H1 (cell line): ENCODE results near the gene GOLGA1. TPM values are rescaled to one million over a fixed set of nuclear protein-coding genes. Genes with fewer than 3 reads are reported as not detected.

Source experiments
- CTCF ChIA-PET: fragments of 300-600 bp; sonication (Branson Sonifier 250); formaldehyde crosslinking; loops from one replicate; lab custom pipeline; 2021; ENCODE audit not compliant: partially characterized antibody; lab: Charles Lee
- POLR2A ChIA-PET: fragments of 300-600 bp; sonication (Branson Sonifier 250); formaldehyde crosslinking; loops from one replicate; lab custom pipeline; 2021; ENCODE audit warnings: inconsistent platforms; ENCODE audit not compliant: partially characterized antibody; lab: Charles Lee
- DNase-seq, 2 experiments: peaks; one replicate each; pipeline versions ENCODE4 v3.0.0 to v3.0.0-alpha.2; 2010 to 2022; ENCODE audit warnings: low spot score in 2 of 2, low read depth in 1 of 2, mixed read lengths in 1 of 2
- FAIRE-seq: peaks from 2 replicates; lab custom pipeline; 2011; peaks lifted over from hg19 to GRCh38; lab: Jason Lieb, UNC
- H2AFZ ChIP-seq: 2 replicates; pipeline ENCODE4 v1.8.1; 2012; ENCODE audit warnings: low read length, inconsistent platforms
- H2AK5ac ChIP-seq: 2 replicates; pipeline ENCODE4 v1.6.1; 2013; ENCODE audit warnings: low read depth, low read length
- H2BK120ac ChIP-seq: replicated peaks from 2 replicates; pipeline ENCODE3; 2013; ENCODE audit warnings: low read depth, low read length, inconsistent platforms
- H2BK12ac ChIP-seq: 2 replicates; pipeline ENCODE4 v1.6.1; 2013; ENCODE audit warnings: low read depth, low read length
- H2BK15ac ChIP-seq: 2 replicates; pipeline ENCODE4 v1.6.1; 2013; ENCODE audit warnings: low read length
- H2BK20ac ChIP-seq: 2 replicates; pipeline ENCODE4 v1.6.1; 2013; ENCODE audit warnings: low read length
- H2BK5ac ChIP-seq: 2 replicates; pipeline ENCODE4 v1.6.1; 2013; ENCODE audit warnings: low read depth, low read length
- H3K14ac ChIP-seq: 2 replicates; pipeline ENCODE4 v1.6.1; 2013; ENCODE audit warnings: inconsistent platforms; ENCODE audit not compliant: insufficient read length
- H3K18ac ChIP-seq: 2 replicates; pipeline ENCODE4 v1.6.1; 2013; ENCODE audit warnings: low read length; ENCODE audit errors: extremely low read depth
- H3K23ac ChIP-seq: 2 replicates; pipeline ENCODE4 v1.6.1; 2013; ENCODE audit warnings: inconsistent platforms; ENCODE audit not compliant: insufficient read length
- H3K23me2 ChIP-seq: 2 replicates; pipeline ENCODE4 v1.6.1; 2013; ENCODE audit warnings: low read depth, low read length
- H3K27ac ChIP-seq: 2 replicates; pipeline ENCODE4 v1.6.1; 2011; ENCODE audit warnings: low read depth, low read length, inconsistent platforms
- H3K27me3 ChIP-seq, 4 experiments: replicated peaks in 1 of 4; 1 replicate in 1 of 4; 2 replicates in 3 of 4; pipeline versions ENCODE4 v1.6.1 to v1.8.1; 2011 to 2013; ENCODE audit warnings: low read length in 3 of 4, mild to moderate bottlenecking in 3 of 4, inconsistent platforms in 2 of 4, mixed read lengths in 2 of 4, moderate library complexity in 1 of 4; ENCODE audit not compliant: control insufficient read depth in 3 of 4, insufficient read depth in 3 of 4; ENCODE audit errors: extremely low read depth in 1 of 4
- H3K36me3 ChIP-seq, 4 experiments: 2 replicates each; pipeline versions ENCODE4 v1.6.1 to v1.8.1; 2011 to 2013; ENCODE audit warnings: mild to moderate bottlenecking in 4 of 4, low read length in 3 of 4, moderate library complexity in 2 of 4, control low read depth in 1 of 4, inconsistent platforms in 1 of 4; ENCODE audit not compliant: insufficient read depth in 4 of 4, control insufficient read depth in 2 of 4
- H3K4ac ChIP-seq: replicated peaks from 2 replicates; pipeline ENCODE3; 2013; ENCODE audit warnings: low read length, low read depth, mixed read lengths, inconsistent platforms; ENCODE audit not compliant: insufficient read length
- H3K4me1 ChIP-seq, 4 experiments: replicated peaks in 1 of 4; 1 replicate in 1 of 4; 2 replicates in 3 of 4; pipeline versions ENCODE4 v1.6.1 to v1.8.1; 2011 to 2013; ENCODE audit warnings: low read length in 3 of 4, inconsistent platforms in 2 of 4, mixed read lengths in 1 of 4; ENCODE audit not compliant: insufficient read depth in 4 of 4, control insufficient read depth in 3 of 4
- H3K4me2 ChIP-seq, 2 experiments: 2 replicates each; pipeline versions ENCODE4 v1.6.1 to v1.8.1; 2011 to 2013; ENCODE audit warnings: low read depth in 2 of 2, low read length in 2 of 2, control low read depth in 1 of 2, inconsistent platforms in 1 of 2, mild to moderate bottlenecking in 1 of 2; ENCODE audit not compliant: insufficient read depth in 1 of 2
- H3K4me3 ChIP-seq, 4 experiments: fragments of 200-600, 300-600 bp in 1 of 4; sonication (generic), shearing (Covaris generic), sonication (Bioruptor Twin) in 1 of 4; 2 replicates each; pipeline versions ENCODE4 v1.5.1 to v1.8.1; 2011 to 2016; ENCODE audit warnings: low read length in 4 of 4, low read depth in 3 of 4, control low read depth in 2 of 4, inconsistent platforms in 2 of 4, mild to moderate bottlenecking in 2 of 4, mixed read lengths in 1 of 4, moderate library complexity in 1 of 4; ENCODE audit not compliant: insufficient read depth in 2 of 4; ENCODE audit errors: extremely low read depth in 1 of 4
- H3K56ac ChIP-seq: replicated peaks from 2 replicates; pipeline ENCODE3; 2013; ENCODE audit warnings: low read depth, mild to moderate bottlenecking, mixed read lengths, low read length, inconsistent platforms; ENCODE audit not compliant: insufficient read length
- H3K79me1 ChIP-seq: 2 replicates; pipeline ENCODE4 v1.6.1; 2013; ENCODE audit warnings: low read depth, low read length, control low read depth
- H3K79me2 ChIP-seq, 2 experiments: 2 replicates each; pipeline versions ENCODE4 v1.6.1 to v1.8.1; 2012 to 2013; ENCODE audit warnings: low read length in 2 of 2, mild to moderate bottlenecking in 2 of 2, inconsistent platforms in 1 of 2; ENCODE audit not compliant: insufficient read depth in 2 of 2, control insufficient read depth in 1 of 2
- H3K9ac ChIP-seq, 4 experiments: replicated peaks in 1 of 4; 1 replicate in 1 of 4; 2 replicates in 3 of 4; pipeline versions ENCODE4 v1.6.1 to v1.8.1; 2011 to 2013; ENCODE audit warnings: low read depth in 3 of 4, low read length in 3 of 4, control low read depth in 2 of 4, mild to moderate bottlenecking in 2 of 4, moderate library complexity in 2 of 4, inconsistent platforms in 1 of 4; ENCODE audit errors: extremely low read depth in 1 of 4
- H3K9me3 ChIP-seq, 2 experiments: 2 replicates each; pipeline versions ENCODE4 v1.6.1 to v1.8.1; 2012 to 2013; ENCODE audit warnings: mild to moderate bottlenecking in 2 of 2, moderate library complexity in 2 of 2, control low read depth in 1 of 2, inconsistent platforms in 1 of 2, low read depth in 1 of 2, low read length in 1 of 2, mixed read lengths in 1 of 2; ENCODE audit not compliant: insufficient read depth in 2 of 2
- H4K20me1 ChIP-seq, 2 experiments: replicated peaks in 1 of 2; 2 replicates each; pipeline versions ENCODE3 to v1.8.1; 2011 to 2013; ENCODE audit warnings: inconsistent platforms in 2 of 2, low read length in 2 of 2, mild to moderate bottlenecking in 1 of 2; ENCODE audit not compliant: insufficient read depth in 2 of 2, control insufficient read depth in 1 of 2
- H4K5ac ChIP-seq: 2 replicates; pipeline ENCODE4 v1.6.1; 2013; ENCODE audit warnings: low read length, low read depth, mixed read lengths, inconsistent platforms; ENCODE audit not compliant: insufficient read length
- H4K8ac ChIP-seq: 2 replicates; pipeline ENCODE4 v1.8.0; 2013; ENCODE audit warnings: mild to moderate bottlenecking, moderate library complexity, low read length, inconsistent platforms; ENCODE audit not compliant: insufficient read depth; ENCODE audit errors: extremely low read depth
- H4K91ac ChIP-seq: replicated peaks from 2 replicates; pipeline ENCODE3; 2013; ENCODE audit warnings: low read length, mixed read lengths, inconsistent platforms; ENCODE audit not compliant: insufficient read length
- ASH2L ChIP-seq: fragments of 200-600, 300-600 bp; sonication (generic); IDR thresholded peaks from one replicate; pipeline ENCODE4 v1.7.1; 2017; ENCODE audit warnings: low read length
- CBX5 ChIP-seq: fragments of 300-800, 300-1000 bp; sonication (generic); IDR thresholded peaks from 2 replicates; pipeline ENCODE4 v1.7.1; 2016; ENCODE audit warnings: antibody characterized with exemption, low read length, low read depth
- CBX8 ChIP-seq: fragments of 300-800, 300-1000 bp; sonication (generic); IDR thresholded peaks from 2 replicates; pipeline ENCODE4 v1.7.1; 2016; ENCODE audit warnings: low read depth, low read length, borderline replicate concordance
- CEBPB ChIP-seq: IDR thresholded peaks from 2 replicates; pipeline ENCODE4 v1.6.1; 2012; ENCODE audit warnings: low read depth, low read length
- CHD1 ChIP-seq: IDR thresholded peaks from 2 replicates; pipeline ENCODE4 v1.6.1; 2012; ENCODE audit warnings: low read depth, low read length, improper control_type of control experiment
- CHD2 ChIP-seq: IDR thresholded peaks from 2 replicates; pipeline ENCODE4 v1.6.1; 2012; ENCODE audit warnings: low read length, improper control_type of control experiment
- GABPA ChIP-seq: IDR thresholded peaks from 2 replicates; pipeline ENCODE4 v1.6.1; 2011; ENCODE audit warnings: mild to moderate bottlenecking, low read length, moderate library complexity, borderline replicate concordance; ENCODE audit not compliant: insufficient read depth
- JUND ChIP-seq: IDR thresholded peaks from 2 replicates; pipeline ENCODE4 v1.6.1; 2011; ENCODE audit warnings: mild to moderate bottlenecking, improper control_type of control experiment, low read length
- PHF8 ChIP-seq: fragments of 200-600 bp; sonication (generic); conservative IDR thresholded peaks from 2 replicates; pipeline ENCODE4 v1.7.1; 2012; ENCODE audit warnings: low read depth, mild to moderate bottlenecking, inconsistent platforms, low read length, moderate library complexity
- POLR2A ChIP-seq, 2 experiments: IDR thresholded peaks; 1 replicate in 1 of 2; 2 replicates in 1 of 2; pipeline ENCODE4 v1.6.1; 2011; ENCODE audit warnings: low read depth in 2 of 2, low read length in 2 of 2, mild to moderate bottlenecking in 2 of 2; ENCODE audit errors: control extremely low read depth in 1 of 2
- RAD21 ChIP-seq, 2 experiments: IDR thresholded peaks in 1 of 2; conservative IDR thresholded peaks in 1 of 2; 2 replicates each; pipeline ENCODE4 v1.6.1; 2011; ENCODE audit warnings: low read depth in 2 of 2, low read length in 2 of 2, improper control_type of control experiment in 1 of 2, inconsistent platforms in 1 of 2, mild to moderate bottlenecking in 1 of 2, moderate library complexity in 1 of 2
- RFX5 ChIP-seq: IDR thresholded peaks from 2 replicates; pipeline ENCODE4 v1.6.1; 2011; ENCODE audit warnings: low read depth, low read length, improper control_type of control experiment, borderline replicate concordance
- SIN3A ChIP-seq, 2 experiments: IDR thresholded peaks in 1 of 2; conservative IDR thresholded peaks in 1 of 2; 2 replicates each; pipeline ENCODE4 v1.6.1; 2011 to 2012; ENCODE audit warnings: low read length in 2 of 2, improper control_type of control experiment in 1 of 2, low read depth in 1 of 2, mild to moderate bottlenecking in 1 of 2
- SIRT6 ChIP-seq: IDR thresholded peaks from one replicate; pipeline ENCODE4 v1.7.1; 2012; ENCODE audit warnings: low read length, inconsistent platforms
- ZNF274 ChIP-seq: IDR thresholded peaks from 2 replicates; pipeline ENCODE4 v1.7.0; 2012; ENCODE audit warnings: low read length, borderline replicate concordance; ENCODE audit errors: extremely low read depth
- WGBS, 2 experiments: shearing (Covaris generic) in 1 of 2; methylation state at CpG; one replicate each; pipeline versions ENCODE4 v1.1.6 to v1.1.7; 2013 to 2015; ENCODE audit warnings: low lambda C conversion rate in 2 of 2, mixed read lengths in 2 of 2, inconsistent platforms in 1 of 2, low coverage in 1 of 2, missing lambda C conversion rate in 1 of 2; ENCODE audit not compliant: insufficient replicate concordance in 2 of 2, insufficient coverage in 1 of 2, insufficient read length in 1 of 2; ENCODE audit errors: extremely low coverage in 1 of 2, missing lambda C conversion rate in 1 of 2; 5-methylcytosine and 5-hydroxymethylcytosine counted together
- polyA plus RNA-seq, 7 experiments: library from polyadenylated mRNA; depleted of rRNA in 3 of 7; stranded (reverse) in 5 of 7; unstranded in 2 of 7; fragments of >200 nt in 5 of 7; fragments of 200-250 nt in 2 of 7; gene quantifications; 1 replicate in 5 of 7; 2 replicates in 1 of 7; 4 replicates in 1 of 7; pipeline versions ENCODE4 v1.2.1 to v1.2.3, GENCODE V29; 2011 to 2013; ENCODE audit warnings: missing spikeins in 2 of 7, mixed read lengths in 2 of 7
- total RNA-seq: library from RNA; stranded (reverse); fragmentation: NEBNext Ultra II Directional; extraction: Animal tissue kit (Norgen Biotek cat#: 25700); gene quantifications from 2 replicates; pipeline ENCODE4 v1.2.1, GENCODE V29; 2021

Gene GOLGA1
- total and polyA plus RNA-seq, 2 of the 8 experiments (the other 6 are each of a cell fraction or from before 2014, with no cell fraction given), result 4.8 to 6.5 TPM

GRCh38 chr9:124947727-124948391 lies 7.0 kb upstream of the GOLGA1 start:
- Histone ChIP-seq H3K27ac (no peak overlapping the region), H3K23me2 (no peaks in the 10 kb centered on the region), H3K23ac (no peak overlapping the region), H3K18ac (no peak overlapping the region), H3K4me2 (no peak overlapping the region), H3K4me3 (no peak overlapping the region), H2BK15ac (no peak overlapping the region), H4K91ac (no peak overlapping the region), H2AFZ (no peak overlapping the region), H2AK5ac (no peak overlapping the region), H3K56ac (no peak overlapping the region), H2BK20ac (no peak overlapping the region), H4K8ac (no peak overlapping the region), H3K79me2 (no peaks in the 10 kb centered on the region), H2BK5ac (no peak overlapping the region), H3K9me3 (no peaks in the 10 kb centered on the region), H2BK12ac (no peak overlapping the region), H3K27me3 (no peaks in the 10 kb centered on the region), H4K20me1 (peaks cover 0 to 2% of the 10 kb centered on the region in 2 experiments), H3K79me1 (no peaks in the 10 kb centered on the region), H3K14ac (no peak overlapping the region), H2BK120ac (no peak overlapping the region), H3K36me3 (no peaks in the 10 kb centered on the region; a peak in 1 of 8 replicates), H4K5ac (no peak overlapping the region), H3K9ac (no peak overlapping the region), H3K4ac (no peak overlapping the region), H3K4me1 (no peaks in the 10 kb centered on the region)
- FAIRE-seq (no peak), DNase-seq (no peak)
- 83% methylated on average over 5 of the region's 5 CpGs; no CpG with 5 or more reads in 1 of the 2 experiments for WGBS, 2 experiments
- POLR2A ChIA-PET, result no interaction called here
- CTCF ChIA-PET, result no interaction called here
- TF ChIP-seq RAD21 (IDR thresholded peaks at IDR 0.05 in 1 of 2, conservative IDR thresholded peaks at IDR 0.05 in 1 of 2; ENCODE audit: low read depth in 2 of 2, low read length in 2 of 2) (no peak), CHD2 (no peak), SIRT6 (no peak), CBX8 (no peak), ZNF274 (no peak), CBX5 (no peak), PHF8 (no peak), CHD1 (no peak), RFX5 (no peak), POLR2A (IDR thresholded peaks at IDR 0.05; ENCODE audit: control extremely low read depth in 1 of 2, low read depth in 2 of 2, low read length in 2 of 2) (no peak), GABPA (no peak), ASH2L (no peak), CEBPB (no peak), JUND (no peak), SIN3A (conservative IDR thresholded peaks at IDR 0.05 in 1 of 2, IDR thresholded peaks at IDR 0.05 in 1 of 2; ENCODE audit: low read depth in 1 of 2, low read length in 2 of 2) (no peak)
